ENCODE data around the gene HMGN4. TPM values are rescaled to one million over a fixed set of nuclear protein-coding genes. Genes with fewer than 3 reads are reported as not detected.

HMGN4 gene
- total and polyA plus RNA-seq, 9 of the 15 experiments (the other 6 are each of a cell fraction or from before 2014, with no cell fraction given): 35.4 to 134 (median 94.1) TPM

- TF ChIP-seq CBX8 (IDR thresholded peaks at IDR 0.05; ENCODE audit: borderline replicate concordance, extremely low read depth, low read depth, low read length, poor library complexity, severe bottlenecking) (no peak), RBBP5 (IDR thresholded peaks at IDR 0.05; ENCODE audit: borderline replicate concordance, insufficient read depth, low read length, poor library complexity, severe bottlenecking) (peak; percentile 94), ZNF707 (CRISPR knock-in tag; conservative IDR thresholded peaks at IDR 0.05) (no peak), ZNF830 (CRISPR knock-in tag; IDR thresholded peaks at IDR 0.05) (no peak), CTCFL (IDR thresholded peaks at IDR 0.05; ENCODE audit: borderline replicate concordance, insufficient read depth, low read depth, low read length, poor library complexity, severe bottlenecking) (no peak), EHMT2 (IDR thresholded peaks at IDR 0.05) (no peak), KAT2B (IDR thresholded peaks at IDR 0.05; ENCODE audit: low read depth, low read length) (no peak), SNIP1 (IDR thresholded peaks at IDR 0.05; ENCODE audit: low read depth) (no peak), ZNF398 (CRISPR knock-in tag; IDR thresholded peaks at IDR 0.05) (no peak), ZKSCAN1 (IDR thresholded peaks at IDR 0.05; ENCODE audit: low read depth, low read length) (0 out of 2 replicates have a peak, but pooled peaks have one; percentile 45), TAF9B (IDR thresholded peaks at IDR 0.05; ENCODE audit: partially characterized antibody) (no peak), ZNF766 (CRISPR knock-in tag; conservative IDR thresholded peaks at IDR 0.05) (peak; percentile 85), TARDBP (IDR thresholded peaks at IDR 0.05) (peak; percentile 78; the same call in 1 of the 2 replicates), NR2C2 (CRISPR knock-in tag; IDR thresholded peaks at IDR 0.05) (no peak), NR2C2 (tag; IDR thresholded peaks at IDR 0.05) (peak; percentile 54), ZNF239 (CRISPR knock-in tag; IDR thresholded peaks at IDR 0.05) (no peak), ZNF41 (CRISPR knock-in tag; conservative IDR thresholded peaks at IDR 0.05) (no peak)
- TF ChIP-seq, protein P1, sequence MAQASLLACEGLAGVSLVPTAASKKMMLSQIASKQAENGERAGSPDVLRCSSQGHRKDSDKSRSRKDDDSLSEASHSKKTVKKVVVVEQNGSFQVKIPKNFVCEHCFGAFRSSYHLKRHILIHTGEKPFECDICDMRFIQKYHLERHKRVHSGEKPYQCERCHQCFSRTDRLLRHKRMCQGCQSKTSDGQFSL (CRISPR knock-in tag; IDR thresholded peaks at IDR 0.05): no peak
- TF ChIP-seq, protein P1 (tag; IDR thresholded peaks at IDR 0.05): no peak
These were observed 30.7 kb downstream of the HMGN4 start (continued) for GRCh38 chr6:26568601-26569432.

Data from K562 (cell line).